Esophagus muscularis mucosa (tissue), 4 donors: ENCODE measurements around the gene KLK3. TPM values are rescaled to one million over a fixed set of nuclear protein-coding genes. Genes with fewer than 3 reads are reported as not detected.

Source experiments
- DNase-seq: peaks from one replicate; pipeline ENCODE4 v3.0.0-alpha.2; 2017; ENCODE audit errors: extremely low spot score
- H3K27ac ChIP-seq, 4 donors: fragments of 200-600 bp; sonication (generic); replicated peaks in 1 of 4; 1 replicate in 3 of 4; 2 replicates in 1 of 4; pipeline ENCODE4 v1.5.1; 2016 to 2019; ENCODE audit warnings: mild to moderate bottlenecking in 1 of 4
- H3K27me3 ChIP-seq, 4 donors: fragments of 200-600 bp; sonication (generic); one replicate each; pipeline versions ENCODE4 v1.5.1 to v1.6.0; 2016 to 2019
- H3K36me3 ChIP-seq, 4 donors: fragments of 200-600 bp; sonication (generic); one replicate each; pipeline ENCODE4 v1.5.1; 2016 to 2019
- H3K4me1 ChIP-seq, 4 donors: fragments of 200-600 bp; sonication (generic); one replicate each; pipeline ENCODE4 v1.5.1; 2016 to 2019
- H3K4me3 ChIP-seq, 4 donors: fragments of 200-600 bp; sonication (generic); 1 replicate in 2 of 4; 2 replicates in 2 of 4; pipeline ENCODE4 v1.5.1; 2016 to 2019; ENCODE audit warnings: mild to moderate bottlenecking in 4 of 4, moderate library complexity in 1 of 4
- H3K9me3 ChIP-seq, 4 donors: fragments of 200-600 bp; sonication (generic); 1 replicate in 3 of 4; 2 replicates in 1 of 4; pipeline ENCODE4 v1.5.1; 2016 to 2019
- EP300 ChIP-seq: sonication (generic); formaldehyde crosslinking; IDR thresholded peaks from one replicate; pipeline ENCODE4 v1.6.1; 2017; ENCODE audit warnings: antibody characterized with exemption
- POLR2A ChIP-seq: fragments of 450-650 bp; IDR thresholded peaks from one replicate; pipeline ENCODE4 v1.6.1; 2017; ENCODE audit warnings: antibody characterized with exemption, moderate library complexity, mild to moderate bottlenecking, low read depth
- POLR2AphosphoS5 ChIP-seq, 2 donors: sonication (generic); formaldehyde crosslinking; IDR thresholded peaks; one replicate each; pipeline ENCODE4 v1.6.1; 2017; ENCODE audit warnings: antibody characterized with exemption in 2 of 2
- WGBS: methylation state at CpG from one replicate; pipeline ENCODE4 v1.1.5; 2018; 5-methylcytosine and 5-hydroxymethylcytosine counted together
- intact Hi-C: fragments of 100-400 bp; cut with DNase I; formaldehyde crosslinking; loops from one replicate; pipeline ENCODE4 v1.15.1; 2023
- total RNA-seq, 4 donors: library from RNA; depleted of rRNA; stranded (reverse); fragments of >200 nt; gene quantifications; one replicate each; pipeline versions ENCODE4 v1.1.0 to v1.2.1, GENCODE V29; 2016
- TF ChIP-seq, protein P1 (sequence below), 3 experiments: fragments of 200-600 bp in 2 of 3; fragments of 450-650 bp in 1 of 3; sonication (generic) in 2 of 3; IDR thresholded peaks; one replicate each; pipeline ENCODE4 v1.5.1; 2017 to 2019; ENCODE audit warnings: antibody characterized with exemption in 3 of 3, mild to moderate bottlenecking in 2 of 3, moderate library complexity in 1 of 3

Gene KLK3
- total RNA-seq, 4 donors from 2014 or later: not detected

DNA sequence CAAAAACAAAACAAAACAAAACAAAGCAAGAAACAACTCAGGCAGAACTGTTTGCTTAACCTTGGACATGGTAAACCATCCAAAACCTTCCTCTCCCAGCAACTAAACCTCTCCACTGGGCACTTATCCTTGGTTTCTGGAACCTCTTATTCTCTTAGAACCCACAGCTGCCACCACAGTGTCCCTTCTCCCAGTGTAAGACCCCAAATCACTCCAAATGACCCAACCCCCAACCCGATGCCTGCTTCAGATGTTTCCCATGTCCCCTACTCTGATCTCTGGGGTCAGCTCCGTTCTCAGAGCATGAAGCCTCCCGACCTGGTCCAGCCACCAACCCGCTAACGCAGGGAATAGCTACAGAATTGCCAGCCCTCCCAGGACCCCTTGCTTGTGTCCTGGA lies 19.5 kb downstream of the KLK3 start:
- Histone ChIP-seq H3K36me3 (no peaks in the 10 kb centered on the region), H3K9me3 (no peaks in the 10 kb centered on the region), H3K4me3 (no peak overlapping the region), H3K4me1 (no peaks in the 10 kb centered on the region), H3K27me3 (peaks cover 0 to 93% (median 0%) of the 10 kb centered on the region in 4 donors), H3K27ac (no peak overlapping the region)
- intact Hi-C loops: no loop called here
- TF ChIP-seq, protein P1, sequence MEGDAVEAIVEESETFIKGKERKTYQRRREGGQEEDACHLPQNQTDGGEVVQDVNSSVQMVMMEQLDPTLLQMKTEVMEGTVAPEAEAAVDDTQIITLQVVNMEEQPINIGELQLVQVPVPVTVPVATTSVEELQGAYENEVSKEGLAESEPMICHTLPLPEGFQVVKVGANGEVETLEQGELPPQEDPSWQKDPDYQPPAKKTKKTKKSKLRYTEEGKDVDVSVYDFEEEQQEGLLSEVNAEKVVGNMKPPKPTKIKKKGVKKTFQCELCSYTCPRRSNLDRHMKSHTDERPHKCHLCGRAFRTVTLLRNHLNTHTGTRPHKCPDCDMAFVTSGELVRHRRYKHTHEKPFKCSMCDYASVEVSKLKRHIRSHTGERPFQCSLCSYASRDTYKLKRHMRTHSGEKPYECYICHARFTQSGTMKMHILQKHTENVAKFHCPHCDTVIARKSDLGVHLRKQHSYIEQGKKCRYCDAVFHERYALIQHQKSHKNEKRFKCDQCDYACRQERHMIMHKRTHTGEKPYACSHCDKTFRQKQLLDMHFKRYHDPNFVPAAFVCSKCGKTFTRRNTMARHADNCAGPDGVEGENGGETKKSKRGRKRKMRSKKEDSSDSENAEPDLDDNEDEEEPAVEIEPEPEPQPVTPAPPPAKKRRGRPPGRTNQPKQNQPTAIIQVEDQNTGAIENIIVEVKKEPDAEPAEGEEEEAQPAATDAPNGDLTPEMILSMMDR (IDR thresholded peaks at IDR 0.05): no peak
- TF ChIP-seq POLR2AphosphoS5 (IDR thresholded peaks at IDR 0.05): no peak
- no peak for TF ChIP-seq EP300
- no peak for TF ChIP-seq POLR2A
- DNase-seq: no peak
- 75% methylated on average over 5 of the region's 5 CpGs for WGBS

DNA sequence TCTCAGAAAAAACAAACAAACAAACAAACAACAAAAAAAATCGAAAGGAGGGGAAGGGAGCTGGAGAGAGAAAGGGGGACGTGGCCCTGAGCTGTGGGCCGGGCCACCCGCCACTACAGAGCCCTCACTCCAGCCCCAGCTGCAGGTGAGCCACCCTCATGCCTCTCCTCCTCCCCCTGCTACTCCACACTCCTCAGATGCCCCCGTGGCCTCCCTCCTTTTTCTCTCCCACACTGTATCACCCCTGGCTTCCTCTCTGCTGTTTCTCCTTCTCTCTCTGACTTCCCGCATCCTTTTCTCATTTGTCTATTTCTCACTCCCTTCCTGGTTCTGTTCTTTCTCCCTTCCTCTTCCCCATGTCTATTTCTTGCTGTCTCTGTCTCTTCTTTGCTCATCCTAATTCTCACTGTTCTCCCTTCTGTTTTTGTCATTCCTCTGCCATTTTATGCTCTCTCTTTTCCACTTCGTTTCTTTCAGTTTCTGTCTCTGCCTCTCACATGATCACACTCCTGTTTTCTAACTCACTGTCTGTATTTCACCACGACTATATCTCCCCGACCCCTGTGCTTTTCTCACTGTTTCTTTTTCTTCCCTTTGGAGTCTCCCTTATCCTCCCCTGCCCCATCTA lies 21.2 kb downstream of the KLK3 start:
- Histone ChIP-seq H3K36me3 (no peaks in the 10 kb centered on the region), H3K27me3 (peaks cover 0 to 92% (median 0%) of the 10 kb centered on the region in 4 donors), H3K9me3 (no peaks in the 10 kb centered on the region), H3K4me3 (no peak overlapping the region), H3K27ac (no peak overlapping the region), H3K4me1 (no peaks in the 10 kb centered on the region)
- TF ChIP-seq POLR2A: no peak
- TF ChIP-seq, protein P1 (IDR thresholded peaks at IDR 0.05): no peak
- TF ChIP-seq POLR2AphosphoS5 (IDR thresholded peaks at IDR 0.05): no peak
- no peak for TF ChIP-seq EP300
- WGBS: 27% methylated on average over 9 of the region's 9 CpGs
- intact Hi-C loops: no loop called here
- no peak for DNase-seq

DNA sequence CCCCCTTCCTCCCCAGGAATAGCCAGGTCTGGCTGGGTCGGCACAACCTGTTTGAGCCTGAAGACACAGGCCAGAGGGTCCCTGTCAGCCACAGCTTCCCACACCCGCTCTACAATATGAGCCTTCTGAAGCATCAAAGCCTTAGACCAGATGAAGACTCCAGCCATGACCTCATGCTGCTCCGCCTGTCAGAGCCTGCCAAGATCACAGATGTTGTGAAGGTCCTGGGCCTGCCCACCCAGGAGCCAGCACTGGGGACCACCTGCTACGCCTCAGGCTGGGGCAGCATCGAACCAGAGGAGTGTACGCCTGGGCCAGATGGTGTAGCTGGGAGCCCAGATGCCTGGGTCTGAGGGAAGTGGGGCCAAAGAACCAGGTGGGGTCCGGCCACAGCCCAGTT lies 21.7 kb downstream of the KLK3 start:
- H3K36me3 ChIP-seq: no peaks in the 10 kb centered on the region
- H3K4me3 ChIP-seq: no peak overlapping the region
- DNase-seq: no peak
- no peak overlapping the region for H3K27ac ChIP-seq
- intact Hi-C loops: no loop called here
- no peaks in the 10 kb centered on the region for H3K9me3 ChIP-seq
- H3K4me1 ChIP-seq: no peaks in the 10 kb centered on the region
- H3K27me3 ChIP-seq: peaks cover 0 to 90% (median 0%) of the 10 kb centered on the region in 4 donors
- no peak for TF ChIP-seq POLR2AphosphoS5 (IDR thresholded peaks at IDR 0.05)
- no peak for TF ChIP-seq POLR2A
- TF ChIP-seq, protein P1 (IDR thresholded peaks at IDR 0.05): no peak
- TF ChIP-seq EP300: no peak
- WGBS: 38% methylated on average over 7 of the region's 7 CpGs

DNA sequence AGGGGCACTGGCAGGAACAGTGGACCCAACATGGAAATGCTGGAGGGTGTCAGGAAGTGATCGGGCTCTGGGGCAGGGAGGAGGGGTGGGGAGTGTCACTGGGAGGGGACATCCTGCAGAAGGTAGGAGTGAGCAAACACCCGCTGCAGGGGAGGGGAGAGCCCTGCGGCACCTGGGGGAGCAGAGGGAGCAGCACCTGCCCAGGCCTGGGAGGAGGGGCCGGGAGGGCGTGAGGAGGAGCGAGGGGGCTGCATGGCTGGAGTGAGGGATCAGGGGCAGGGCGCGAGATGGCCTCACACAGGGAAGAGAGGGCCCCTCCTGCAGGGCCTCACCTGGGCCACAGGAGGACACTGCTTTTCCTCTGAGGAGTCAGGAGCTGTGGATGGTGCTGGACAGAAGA lies 22.6 kb downstream of the KLK3 start:
- H3K9me3 ChIP-seq: no peaks in the 10 kb centered on the region
- H3K4me1 ChIP-seq: no peaks in the 10 kb centered on the region
- no peak overlapping the region for H3K4me3 ChIP-seq
- no peak overlapping the region for H3K27ac ChIP-seq
- no peaks in the 10 kb centered on the region for H3K36me3 ChIP-seq
- intact Hi-C loops: no loop called here
- H3K27me3 ChIP-seq: peaks cover 0 to 91% (median 0%) of the 10 kb centered on the region in 4 donors
- no peak for TF ChIP-seq POLR2A
- TF ChIP-seq, protein P1 (IDR thresholded peaks at IDR 0.05): no peak
- TF ChIP-seq POLR2AphosphoS5 (IDR thresholded peaks at IDR 0.05): no peak
- no peak for TF ChIP-seq EP300
- 30% methylated on average over 8 of the region's 8 CpGs for WGBS
- DNase-seq: no peak

DNA sequence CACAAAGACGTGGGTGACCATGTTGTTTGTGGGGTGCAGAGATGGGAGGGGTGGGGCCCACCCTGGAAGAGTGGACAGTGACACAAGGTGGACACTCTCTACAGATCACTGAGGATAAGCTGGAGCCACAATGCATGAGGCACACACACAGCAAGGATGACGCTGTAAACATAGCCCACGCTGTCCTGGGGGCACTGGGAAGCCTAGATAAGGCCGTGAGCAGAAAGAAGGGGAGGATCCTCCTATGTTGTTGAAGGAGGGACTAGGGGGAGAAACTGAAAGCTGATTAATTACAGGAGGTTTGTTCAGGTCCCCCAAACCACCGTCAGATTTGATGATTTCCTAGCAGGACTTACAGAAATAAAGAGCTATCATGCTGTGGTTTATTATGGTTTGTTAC lies 24.1 kb downstream of the KLK3 start:
- DNase-seq: no peak
- Histone ChIP-seq H3K36me3 (no peaks in the 10 kb centered on the region), H3K9me3 (no peaks in the 10 kb centered on the region), H3K27me3 (peaks cover 0 to 77% (median 0%) of the 10 kb centered on the region in 4 donors), H3K4me1 (no peaks in the 10 kb centered on the region), H3K4me3 (no peak overlapping the region), H3K27ac (no peak overlapping the region)
- intact Hi-C loops: no loop called here
- 46% methylated on average over 5 of the region's 5 CpGs for WGBS
- TF ChIP-seq POLR2A: no peak
- TF ChIP-seq POLR2AphosphoS5 (IDR thresholded peaks at IDR 0.05): no peak
- TF ChIP-seq, protein P1 (IDR thresholded peaks at IDR 0.05): no peak
- TF ChIP-seq EP300: no peak
